ACC112 (cell line): ENCODE data around the gene FUT6.
"Not testable (repeated sequence)": the region's sequence is repeated elsewhere in the genome, so short reads cannot be mapped to it uniquely, and the experiment has no call there.

Experiments
- H2AFZ ChIP-seq: fragments of 200-600 bp; sonication (generic); one replicate; pipeline ENCODE4 v1.6.0; 2017; ENCODE audit warnings: antibody characterized with exemption, low read length; ENCODE audit not compliant: unreplicated experiment
- H3K27ac ChIP-seq: fragments of 200-600 bp; sonication (generic); 2 replicates; pipeline ENCODE4 v1.5.1; 2014; ENCODE audit warnings: low read depth, mild to moderate bottlenecking, antibody characterized with exemption, low read length, moderate library complexity
- H3K27me3 ChIP-seq: fragments of 200-600 bp; sonication (generic); 2 replicates; pipeline ENCODE4 v1.6.1; 2014; ENCODE audit warnings: mild to moderate bottlenecking, antibody characterized with exemption, low read length, moderate library complexity, mixed read lengths; ENCODE audit not compliant: insufficient read depth
- H3K36me3 ChIP-seq: fragments of 200-600 bp; sonication (generic); 2 replicates; pipeline ENCODE4 v1.6.1; 2016; ENCODE audit warnings: mild to moderate bottlenecking, antibody characterized with exemption, low read length, moderate library complexity, mixed read lengths; ENCODE audit not compliant: insufficient read depth
- H3K4me1 ChIP-seq: fragments of 200-600 bp; sonication (generic); one replicate; pipeline ENCODE4 v1.6.1; 2016; ENCODE audit warnings: low read length, mixed read lengths; ENCODE audit not compliant: insufficient read depth, unreplicated experiment, control insufficient read depth
- H3K4me3 ChIP-seq: fragments of 200-600 bp; sonication (generic); 2 replicates; pipeline ENCODE4 v1.5.1; 2014; ENCODE audit warnings: mild to moderate bottlenecking, low read depth, low read length
- H3K79me2 ChIP-seq: fragments of 200-600 bp; sonication (generic); one replicate; pipeline ENCODE4 v1.6.0; 2016; ENCODE audit warnings: low read length; ENCODE audit not compliant: control insufficient read depth, unreplicated experiment, insufficient read depth

FUT6 gene

GRCh38 chr19:5855151-5855550 is 15.6 kb upstream of the FUT6 start:
- H2AFZ ChIP-seq, H3K27ac ChIP-seq, H3K4me3 ChIP-seq, H3K27me3 ChIP-seq, H3K36me3 ChIP-seq, H3K79me2 ChIP-seq, H3K4me1 ChIP-seq: not testable (repeated sequence)

- not testable (repeated sequence) for H3K4me1 ChIP-seq, H3K27ac ChIP-seq, H2AFZ ChIP-seq, H3K79me2 ChIP-seq, H3K27me3 ChIP-seq, H3K36me3 ChIP-seq, H3K4me3 ChIP-seq
Observed at GRCh38 chr19:5854121-5854520, 14.6 kb upstream of the FUT6 start.

GRCh38 chr19:5851302-5851701 is 11.8 kb upstream of the FUT6 start, which contains the start of gene FUT3:
FUT3 (minus strand) TSS chr19:5851449.
- Histone ChIP-seq H3K27ac (no peak within 1 kb of the TSS), H3K4me1 (no peaks in the 10 kb centered on the region), H3K79me2 (no peaks in the 10 kb centered on the region), H3K27me3 (peaks cover 9% of the 10 kb centered on the region; the same call in 1 of the 2 replicates), H2AFZ (no peak within 1 kb of the TSS), H3K36me3 (no peaks in the 10 kb centered on the region), H3K4me3 (no peak within 1 kb of the TSS)

GRCh38 chr19:5850743-5851293 is 11.3 kb upstream of the FUT6 start:
- Histone ChIP-seq H3K36me3 (no peaks in the 10 kb centered on the region), H2AFZ (no peak overlapping the region), H3K4me1 (no peaks in the 10 kb centered on the region), H3K27ac (no peak overlapping the region), H3K4me3 (no peak overlapping the region), H3K27me3 (peaks cover 9% of the 10 kb centered on the region; the same call in 1 of the 2 replicates), H3K79me2 (no peaks in the 10 kb centered on the region)

- H3K4me3 ChIP-seq, result no peak overlapping the region
- no peaks in the 10 kb centered on the region for H3K4me1 ChIP-seq
- 0 out of 2 replicates have a peak, but pooled peaks cover 2% of the 10 kb centered on the region for H3K27me3 ChIP-seq
- no peak overlapping the region for H3K27ac ChIP-seq
- H2AFZ ChIP-seq, result no peak overlapping the region
- no peaks in the 10 kb centered on the region for H3K36me3 ChIP-seq
- no peaks in the 10 kb centered on the region for H3K79me2 ChIP-seq
Observed at GRCh38 chr19:5850189-5850588, 10.7 kb upstream of the FUT6 start.

GRCh38 chr19:5848621-5849020 is 9.1 kb upstream of the FUT6 start:
- H3K79me2 ChIP-seq, H2AFZ ChIP-seq, H3K27ac ChIP-seq, H3K4me1 ChIP-seq, H3K4me3 ChIP-seq, H3K27me3 ChIP-seq, H3K36me3 ChIP-seq: not testable (repeated sequence)

GRCh38 chr19:5847846-5848245 is 8.3 kb upstream of the FUT6 start:
- H3K36me3 ChIP-seq, H3K4me3 ChIP-seq, H3K27me3 ChIP-seq, H3K27ac ChIP-seq, H3K4me1 ChIP-seq, H2AFZ ChIP-seq, H3K79me2 ChIP-seq: not testable (repeated sequence)

- Histone ChIP-seq H3K79me2 (no peaks in the 10 kb centered on the region), H3K36me3 (no peaks in the 10 kb centered on the region), H3K27ac (no peak overlapping the region), H3K4me3 (no peak overlapping the region), H3K4me1 (no peaks in the 10 kb centered on the region), H3K27me3 (no peaks in the 10 kb centered on the region), H2AFZ (no peak overlapping the region)
Observed at GRCh38 chr19:5844456-5845433, 5.2 kb upstream of the FUT6 start.

- H2AFZ ChIP-seq, result no peak overlapping the region
- no peaks in the 10 kb centered on the region for H3K4me1 ChIP-seq
- no peaks in the 10 kb centered on the region for H3K79me2 ChIP-seq
- no peak overlapping the region for H3K27ac ChIP-seq
- H3K36me3 ChIP-seq, result no peaks in the 10 kb centered on the region
- H3K4me3 ChIP-seq, result no peak overlapping the region
- H3K27me3 ChIP-seq, result no peaks in the 10 kb centered on the region
Observed at GRCh38 chr19:5843295-5843927, 3.9 kb upstream of the FUT6 start.

GRCh38 chr19:5841735-5842111 is 2.2 kb upstream of the FUT6 start:
- not testable (repeated sequence) for H3K4me3 ChIP-seq, H3K27me3 ChIP-seq, H3K36me3 ChIP-seq, H3K4me1 ChIP-seq, H3K79me2 ChIP-seq, H2AFZ ChIP-seq, H3K27ac ChIP-seq
